ENCODE data around the gene NFKB1.

Gene NFKB1

GRCh38 chr4:102533904-102534303, 32.7 kb downstream of the NFKB1 start:
- Histone ChIP-seq H4K12ac (ENCODE audit: low read depth, low read length) (no peak overlapping the region), H2AK5ac (ENCODE audit: low read length) (no peak overlapping the region), H3K36me3 (ENCODE audit: control insufficient read depth in 1 of 2, insufficient read depth in 2 of 2, low read length in 2 of 2) (peaks cover 0 to 1% of the 10 kb centered on the region in 2 experiments), H3K4me1 (ENCODE audit: control insufficient read depth in 1 of 2, insufficient read depth in 2 of 2, low read length in 2 of 2) (no peaks in the 10 kb centered on the region), H3K18ac (ENCODE audit: low read length) (no peak overlapping the region), H3K79me1 (ENCODE audit: low read length) (no peaks in the 10 kb centered on the region), H3K79me2 (ENCODE audit: control insufficient read depth, insufficient read depth, low read length, poor library complexity) (no peaks in the 10 kb centered on the region), H3K27me3 (ENCODE audit: insufficient read depth, low read length) (no peaks in the 10 kb centered on the region), H3K27ac (ENCODE audit: low read depth, low read length) (no peak overlapping the region), H4K91ac (ENCODE audit: low read depth, low read length) (no peak overlapping the region), H2BK5ac (ENCODE audit: low read depth, low read length, poor library complexity) (no peak overlapping the region), H3K14ac (ENCODE audit: low read length) (no peak overlapping the region), H2BK120ac (ENCODE audit: insufficient read depth, low read length, poor library complexity) (no peak overlapping the region), H3K4ac (ENCODE audit: low read depth, low read length) (no peak overlapping the region), H3K9me3 (ENCODE audit: insufficient read depth, low read depth, low read length) (no peaks in the 10 kb centered on the region), H2BK12ac (ENCODE audit: low read length) (no peak overlapping the region), H3K9ac (ENCODE audit: low read length) (no peak overlapping the region), H2AFZ (ENCODE audit: insufficient read depth, low read length, poor library complexity) (no peak overlapping the region), H3K4me3 (ENCODE audit: low read depth, low read length) (no peak overlapping the region), H3K23ac (ENCODE audit: low read length) (no peak overlapping the region), H3K4me2 (ENCODE audit: low read length) (no peak overlapping the region), H4K8ac (ENCODE audit: low read depth, low read length) (no peak overlapping the region)
- no peak for DNase-seq
- WGBS (ENCODE audit: extremely low coverage, insufficient coverage, insufficient read length): no CpG with 5 or more reads among the region's 2 CpGs

DNA sequence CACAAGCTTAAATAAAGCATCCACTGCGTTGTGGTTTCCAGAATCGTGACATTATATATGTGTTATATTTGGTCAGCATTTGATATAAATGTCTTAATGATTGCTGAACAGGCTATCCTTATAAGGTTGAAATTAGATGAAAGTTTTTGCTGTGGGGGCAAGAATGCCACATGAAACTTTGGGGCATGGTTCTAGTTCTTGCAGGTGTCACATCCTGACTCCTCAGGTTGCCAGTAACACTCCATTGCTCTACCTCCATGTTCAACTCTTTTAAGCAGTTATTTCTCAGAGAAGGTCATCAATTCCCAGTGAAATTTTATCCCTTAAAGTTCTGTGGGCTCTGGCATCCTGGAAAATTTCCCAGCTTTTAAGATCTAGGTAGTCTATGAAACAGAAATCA, 33.7 kb downstream of the NFKB1 start:
- no peak overlapping the region for H3K18ac ChIP-seq (ENCODE audit: low read length)
- no peak overlapping the region for H3K23ac ChIP-seq (ENCODE audit: low read length)
- no peak overlapping the region for H4K12ac ChIP-seq (ENCODE audit: low read depth, low read length)
- H2BK12ac ChIP-seq (ENCODE audit: low read length): no peak overlapping the region
- no peak overlapping the region for H3K9ac ChIP-seq (ENCODE audit: low read length)
- no peak overlapping the region for H3K14ac ChIP-seq (ENCODE audit: low read length)
- H3K9me3 ChIP-seq (ENCODE audit: insufficient read depth, low read depth, low read length): no peaks in the 10 kb centered on the region
- no CpG with 5 or more reads among the region's 2 CpGs for WGBS (ENCODE audit: extremely low coverage, insufficient coverage, insufficient read length)
- peaks cover 0 to 4% of the 10 kb centered on the region in 2 experiments for H3K36me3 ChIP-seq (ENCODE audit: control insufficient read depth in 1 of 2, insufficient read depth in 2 of 2, low read length in 2 of 2)
- H4K91ac ChIP-seq (ENCODE audit: low read depth, low read length): no peak overlapping the region
- no peak overlapping the region for H2AK5ac ChIP-seq (ENCODE audit: low read length)
- no peak overlapping the region for H3K4me2 ChIP-seq (ENCODE audit: low read length)
- H2BK120ac ChIP-seq (ENCODE audit: insufficient read depth, low read length, poor library complexity): no peak overlapping the region
- H3K79me2 ChIP-seq (ENCODE audit: control insufficient read depth, insufficient read depth, low read length, poor library complexity): no peaks in the 10 kb centered on the region
- H4K8ac ChIP-seq (ENCODE audit: low read depth, low read length): no peak overlapping the region
- DNase-seq: no peak
- no peak overlapping the region for H3K4me3 ChIP-seq (ENCODE audit: low read depth, low read length)
- no peak overlapping the region for H3K4ac ChIP-seq (ENCODE audit: low read depth, low read length)
- no peaks in the 10 kb centered on the region for H3K4me1 ChIP-seq (ENCODE audit: control insufficient read depth in 1 of 2, insufficient read depth in 2 of 2, low read length in 2 of 2)
- H2AFZ ChIP-seq (ENCODE audit: insufficient read depth, low read length, poor library complexity): no peak overlapping the region
- no peak overlapping the region for H2BK5ac ChIP-seq (ENCODE audit: low read depth, low read length, poor library complexity)
- no peak overlapping the region for H3K27ac ChIP-seq (ENCODE audit: low read depth, low read length)
- H3K27me3 ChIP-seq (ENCODE audit: insufficient read depth, low read length): no peaks in the 10 kb centered on the region
- H3K79me1 ChIP-seq (ENCODE audit: low read length): no peaks in the 10 kb centered on the region

- Histone ChIP-seq H2BK120ac (ENCODE audit: insufficient read depth, low read length, poor library complexity) (no peak overlapping the region), H2AFZ (ENCODE audit: insufficient read depth, low read length, poor library complexity) (no peak overlapping the region), H2AK5ac (ENCODE audit: low read length) (no peak overlapping the region), H3K79me2 (ENCODE audit: control insufficient read depth, insufficient read depth, low read length, poor library complexity) (no peaks in the 10 kb centered on the region), H3K18ac (ENCODE audit: low read length) (no peak overlapping the region), H4K12ac (ENCODE audit: low read depth, low read length) (no peak overlapping the region), H3K4me2 (ENCODE audit: low read length) (no peak overlapping the region), H3K23ac (ENCODE audit: low read length) (no peak overlapping the region), H3K14ac (ENCODE audit: low read length) (no peak overlapping the region), H3K9me3 (ENCODE audit: insufficient read depth, low read depth, low read length) (no peaks in the 10 kb centered on the region), H3K9ac (ENCODE audit: low read length) (no peak overlapping the region), H3K4me1 (ENCODE audit: control insufficient read depth in 1 of 2, insufficient read depth in 2 of 2, low read length in 2 of 2) (no peaks in the 10 kb centered on the region), H3K27me3 (ENCODE audit: insufficient read depth, low read length) (no peaks in the 10 kb centered on the region), H2BK12ac (ENCODE audit: low read length) (no peak overlapping the region), H3K36me3 (ENCODE audit: control insufficient read depth in 1 of 2, insufficient read depth in 2 of 2, low read length in 2 of 2) (peaks cover 0 to 4% of the 10 kb centered on the region in 2 experiments), H4K91ac (ENCODE audit: low read depth, low read length) (no peak overlapping the region), H2BK5ac (ENCODE audit: low read depth, low read length, poor library complexity) (no peak overlapping the region), H3K27ac (ENCODE audit: low read depth, low read length) (no peak overlapping the region), H3K4ac (ENCODE audit: low read depth, low read length) (no peak overlapping the region), H3K4me3 (ENCODE audit: low read depth, low read length) (no peak overlapping the region), H3K79me1 (ENCODE audit: low read length) (no peaks in the 10 kb centered on the region), H4K8ac (ENCODE audit: low read depth, low read length) (no peak overlapping the region)
- no peak for DNase-seq
- no CpG with 5 or more reads among the region's 4 CpGs for WGBS (ENCODE audit: extremely low coverage, insufficient coverage, insufficient read length)
These were observed 34.4 kb downstream of the NFKB1 start for GRCh38 chr4:102535398-102536082.

DNA sequence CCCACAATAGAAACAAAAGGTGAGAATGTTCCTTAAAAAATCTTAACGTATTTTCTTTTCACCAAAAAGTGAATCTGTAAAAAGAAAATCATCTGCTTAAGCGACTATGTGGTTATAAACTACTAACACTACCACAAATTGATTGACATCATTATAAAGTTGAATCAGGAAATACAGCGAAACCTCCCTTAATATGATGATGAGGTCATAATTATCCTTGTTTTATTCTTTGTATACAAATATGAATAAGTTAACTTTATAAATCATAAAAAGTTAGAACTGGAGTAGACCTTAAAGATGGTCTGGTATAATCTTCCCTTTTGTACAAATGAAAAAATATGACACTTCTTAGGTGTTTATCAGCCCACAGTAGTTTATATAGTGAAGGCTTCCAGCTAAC, 35.6 kb downstream of the NFKB1 start:
- Histone ChIP-seq H3K4ac (ENCODE audit: low read depth, low read length) (no peak overlapping the region), H2BK12ac (ENCODE audit: low read length) (no peak overlapping the region), H3K9ac (ENCODE audit: low read length) (no peak overlapping the region), H3K18ac (ENCODE audit: low read length) (no peak overlapping the region), H4K91ac (ENCODE audit: low read depth, low read length) (no peak overlapping the region), H3K79me1 (ENCODE audit: low read length) (no peaks in the 10 kb centered on the region), H2BK5ac (ENCODE audit: low read depth, low read length, poor library complexity) (no peak overlapping the region), H3K79me2 (ENCODE audit: control insufficient read depth, insufficient read depth, low read length, poor library complexity) (no peaks in the 10 kb centered on the region), H3K4me2 (ENCODE audit: low read length) (no peak overlapping the region), H2BK120ac (ENCODE audit: insufficient read depth, low read length, poor library complexity) (no peak overlapping the region), H3K27ac (ENCODE audit: low read depth, low read length) (no peak overlapping the region), H4K12ac (ENCODE audit: low read depth, low read length) (no peak overlapping the region), H3K36me3 (ENCODE audit: control insufficient read depth in 1 of 2, insufficient read depth in 2 of 2, low read length in 2 of 2) (peaks cover 0 to 6% of the 10 kb centered on the region in 2 experiments), H3K27me3 (ENCODE audit: insufficient read depth, low read length) (no peaks in the 10 kb centered on the region), H3K23ac (ENCODE audit: low read length) (no peak overlapping the region), H3K4me1 (ENCODE audit: control insufficient read depth in 1 of 2, insufficient read depth in 2 of 2, low read length in 2 of 2) (no peaks in the 10 kb centered on the region), H3K14ac (ENCODE audit: low read length) (no peak overlapping the region), H3K4me3 (ENCODE audit: low read depth, low read length) (no peak overlapping the region), H3K9me3 (ENCODE audit: insufficient read depth, low read depth, low read length) (no peaks in the 10 kb centered on the region), H2AK5ac (ENCODE audit: low read length) (no peak overlapping the region), H2AFZ (ENCODE audit: insufficient read depth, low read length, poor library complexity) (no peak overlapping the region), H4K8ac (ENCODE audit: low read depth, low read length) (no peak overlapping the region)
- no CpG with 5 or more reads among the region's 3 CpGs for WGBS (ENCODE audit: extremely low coverage, insufficient coverage, insufficient read length)
- no peak for DNase-seq
